Upper lobe of right lung (tissue), 1 donor: Measurements from ENCODE around the gene DKC1. TPM values are rescaled to one million over a fixed set of nuclear protein-coding genes. Genes with fewer than 3 reads are reported as not detected.

Source experiments
- ATAC-seq: fragments of 200-7000 bp; cut with Tn5 transposase; one replicate; pipeline ENCODE4 v1.9.1; 2020; ENCODE audit warnings: mild to moderate bottlenecking, moderate library complexity
- DNase-seq: peaks from one replicate; pipeline ENCODE4 v3.0.0-alpha.2; 2020
- H3K27ac ChIP-seq: fragments of 200-600 bp; one replicate; pipeline ENCODE4 v1.8.0; 2022
- H3K27me3 ChIP-seq: fragments of 200-600 bp; one replicate; pipeline ENCODE4 v1.8.0; 2022; ENCODE audit warnings: mild to moderate bottlenecking
- H3K36me3 ChIP-seq: fragments of 200-600 bp; one replicate; pipeline ENCODE4 v1.8.0; 2022
- H3K4me1 ChIP-seq: fragments of 200-600 bp; one replicate; pipeline ENCODE4 v1.8.0; 2022
- H3K4me3 ChIP-seq: fragments of 200-600 bp; one replicate; pipeline ENCODE4 v1.8.0; 2022; ENCODE audit warnings: mild to moderate bottlenecking
- H3K9me3 ChIP-seq: fragments of 200-600 bp; one replicate; pipeline ENCODE4 v1.8.0; 2022
- intact Hi-C: fragments of 100-400 bp; cut with DNase I; formaldehyde crosslinking; loops from one replicate; pipeline ENCODE4 v1.11.0; 2022
- total RNA-seq: library from RNA; stranded (reverse); fragmentation: NEBNext Ultra II Directional; extraction: Animal tissue kit (Norgen Biotek cat#: 25700); gene quantifications from one replicate; pipeline ENCODE4 v1.2.1, GENCODE V29; 2021
- TF ChIP-seq, protein P1 (sequence below): fragments of 200-600 bp; IDR thresholded peaks from one replicate; pipeline ENCODE4 v1.8.0; 2022; ENCODE audit warnings: antibody characterized with exemption
- donor health status: DM: no; HTN: yes; CAD: no; lungs with severe emphysema.

Gene DKC1
- total RNA-seq, 1 donor from 2014 or later: 28.7 TPM

DNA sequence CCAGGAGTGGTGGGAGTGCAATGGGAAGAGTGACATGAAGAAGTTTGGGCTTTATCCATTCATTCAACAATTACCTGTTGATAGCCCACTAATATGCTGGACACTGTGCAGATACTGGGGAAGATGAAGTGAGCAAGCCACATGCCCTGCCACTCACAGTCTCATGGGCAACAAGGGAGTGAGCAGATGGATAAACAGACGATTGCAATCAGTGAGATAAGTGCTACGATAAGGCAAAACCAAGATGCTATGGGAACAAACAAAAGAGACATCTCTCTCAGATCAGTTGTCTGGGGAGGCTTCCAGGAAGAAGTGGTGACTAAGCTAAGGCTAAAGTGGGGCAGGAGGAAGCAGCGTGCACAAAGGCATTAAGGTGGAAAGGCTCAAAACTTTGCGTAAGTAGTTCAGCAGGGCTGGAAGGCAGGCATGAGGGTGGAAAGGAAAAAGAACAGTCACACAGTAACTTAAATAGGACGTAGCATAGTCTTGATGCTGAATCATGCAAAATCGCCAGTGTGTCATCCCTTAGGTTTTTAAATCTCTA, 43.5 kb upstream of the DKC1 start:
- H3K4me1 ChIP-seq: peaks cover 15% of the 10 kb centered on the region
- ATAC-seq (peak; percentile 74), DNase-seq (no peak)
- H3K9me3 ChIP-seq: no peaks in the 10 kb centered on the region
- H3K36me3 ChIP-seq: no peaks in the 10 kb centered on the region
- H3K27me3 ChIP-seq: no peaks in the 10 kb centered on the region
- intact Hi-C loops: no loop called here
- TF ChIP-seq, protein P1, sequence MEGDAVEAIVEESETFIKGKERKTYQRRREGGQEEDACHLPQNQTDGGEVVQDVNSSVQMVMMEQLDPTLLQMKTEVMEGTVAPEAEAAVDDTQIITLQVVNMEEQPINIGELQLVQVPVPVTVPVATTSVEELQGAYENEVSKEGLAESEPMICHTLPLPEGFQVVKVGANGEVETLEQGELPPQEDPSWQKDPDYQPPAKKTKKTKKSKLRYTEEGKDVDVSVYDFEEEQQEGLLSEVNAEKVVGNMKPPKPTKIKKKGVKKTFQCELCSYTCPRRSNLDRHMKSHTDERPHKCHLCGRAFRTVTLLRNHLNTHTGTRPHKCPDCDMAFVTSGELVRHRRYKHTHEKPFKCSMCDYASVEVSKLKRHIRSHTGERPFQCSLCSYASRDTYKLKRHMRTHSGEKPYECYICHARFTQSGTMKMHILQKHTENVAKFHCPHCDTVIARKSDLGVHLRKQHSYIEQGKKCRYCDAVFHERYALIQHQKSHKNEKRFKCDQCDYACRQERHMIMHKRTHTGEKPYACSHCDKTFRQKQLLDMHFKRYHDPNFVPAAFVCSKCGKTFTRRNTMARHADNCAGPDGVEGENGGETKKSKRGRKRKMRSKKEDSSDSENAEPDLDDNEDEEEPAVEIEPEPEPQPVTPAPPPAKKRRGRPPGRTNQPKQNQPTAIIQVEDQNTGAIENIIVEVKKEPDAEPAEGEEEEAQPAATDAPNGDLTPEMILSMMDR: no peak
- H3K27ac ChIP-seq: peak overlapping the region; percentile 60
- H3K4me3 ChIP-seq: no peak overlapping the region

DNA sequence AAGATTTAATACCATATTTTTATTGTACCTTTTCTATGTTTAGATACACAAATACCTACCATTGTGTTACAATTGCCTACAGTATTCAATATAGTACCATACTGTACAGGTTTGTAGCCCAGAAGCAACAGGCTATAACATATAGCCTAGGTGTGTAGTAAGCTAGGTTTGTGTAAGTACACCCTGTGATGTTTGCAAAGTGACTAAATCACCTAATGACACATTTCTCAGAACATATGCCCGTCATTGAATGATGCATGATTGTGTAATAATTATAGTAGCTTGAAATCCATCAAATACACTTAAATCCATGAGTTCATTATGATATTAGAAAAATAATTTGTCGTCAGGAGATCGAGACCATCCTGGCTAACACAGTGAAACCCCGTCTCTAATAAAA, 42.6 kb upstream of the DKC1 start:
- DNase-seq (no peak), ATAC-seq (no peak)
- peaks cover 18% of the 10 kb centered on the region for H3K4me1 ChIP-seq
- no peaks in the 10 kb centered on the region for H3K9me3 ChIP-seq
- no peak overlapping the region for H3K27ac ChIP-seq
- no peak overlapping the region for H3K4me3 ChIP-seq
- H3K36me3 ChIP-seq: no peaks in the 10 kb centered on the region
- TF ChIP-seq, protein P1: no peak
- intact Hi-C loops: no loop called here
- H3K27me3 ChIP-seq: no peaks in the 10 kb centered on the region

DNA sequence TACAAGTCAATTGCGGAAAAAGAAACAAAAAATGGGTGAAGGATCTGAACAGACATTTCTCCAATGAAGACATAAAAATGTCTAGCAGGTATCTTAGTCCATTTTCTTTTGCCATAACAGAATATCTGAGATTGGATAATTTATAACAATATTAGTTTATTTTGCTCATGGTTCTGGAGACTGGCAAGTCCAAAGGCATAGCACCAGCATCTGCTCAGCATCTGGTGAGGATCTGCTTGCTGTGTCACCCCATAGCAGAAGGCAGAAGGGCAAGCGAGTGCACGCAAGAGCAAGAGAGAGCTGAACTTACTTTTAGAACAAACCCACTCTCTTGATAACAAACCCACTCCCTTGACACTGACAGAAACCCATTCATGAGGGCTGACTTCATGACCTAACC, 41.5 kb upstream of the DKC1 start:
- no peaks in the 10 kb centered on the region for H3K36me3 ChIP-seq
- intact Hi-C loops: no loop called here
- ATAC-seq: no peak
- no peak overlapping the region for H3K27ac ChIP-seq
- no peaks in the 10 kb centered on the region for H3K27me3 ChIP-seq
- H3K4me3 ChIP-seq: no peak overlapping the region
- H3K4me1 ChIP-seq: peaks cover 19% of the 10 kb centered on the region
- no peaks in the 10 kb centered on the region for H3K9me3 ChIP-seq
- DNase-seq: no peak
- TF ChIP-seq, protein P1: no peak

DNA sequence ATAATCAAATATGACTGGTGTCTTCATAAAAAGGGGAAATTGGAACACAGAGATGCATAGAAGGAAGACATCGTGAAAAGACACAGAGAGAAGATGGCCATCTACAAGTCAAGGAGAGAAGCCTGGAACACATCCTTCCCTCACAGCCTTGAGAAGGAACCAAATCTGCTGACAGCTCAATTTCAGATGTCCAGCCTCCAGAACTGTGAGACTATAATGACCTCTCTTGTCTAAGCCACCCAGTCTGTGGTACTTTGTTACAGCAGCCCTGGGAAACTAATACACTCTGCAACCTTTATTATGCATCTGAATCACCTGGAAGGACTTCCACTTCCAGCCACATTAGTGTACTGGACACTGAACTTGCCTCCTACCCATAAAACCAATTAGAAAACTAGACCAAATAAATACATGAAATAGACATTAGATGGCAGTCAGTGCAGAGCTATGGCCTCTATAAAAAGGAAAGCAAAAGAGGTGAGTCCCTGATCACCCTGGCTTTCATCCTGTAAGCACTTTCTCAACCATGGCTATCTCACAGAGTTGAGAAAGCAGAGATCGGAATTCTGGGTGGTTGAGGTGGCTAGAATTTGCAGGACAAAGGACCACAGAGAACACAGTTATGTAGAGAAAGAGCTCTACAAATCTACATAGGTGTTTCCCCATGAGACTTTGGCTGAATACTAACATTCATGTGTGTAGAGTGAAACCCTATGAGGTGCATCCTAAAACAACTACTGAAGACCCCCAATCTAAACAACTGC, 37.5 kb upstream of the DKC1 start:
- peak overlapping the region; percentile 6 for H3K27ac ChIP-seq
- TF ChIP-seq, protein P1: no peak
- no peaks in the 10 kb centered on the region for H3K27me3 ChIP-seq
- DNase-seq: no peak
- H3K9me3 ChIP-seq: no peaks in the 10 kb centered on the region
- H3K4me1 ChIP-seq: peaks cover 35% of the 10 kb centered on the region
- no peak overlapping the region for H3K4me3 ChIP-seq
- no peaks in the 10 kb centered on the region for H3K36me3 ChIP-seq
- intact Hi-C loops: no loop called here
- peak; percentile 44 for ATAC-seq

DNA sequence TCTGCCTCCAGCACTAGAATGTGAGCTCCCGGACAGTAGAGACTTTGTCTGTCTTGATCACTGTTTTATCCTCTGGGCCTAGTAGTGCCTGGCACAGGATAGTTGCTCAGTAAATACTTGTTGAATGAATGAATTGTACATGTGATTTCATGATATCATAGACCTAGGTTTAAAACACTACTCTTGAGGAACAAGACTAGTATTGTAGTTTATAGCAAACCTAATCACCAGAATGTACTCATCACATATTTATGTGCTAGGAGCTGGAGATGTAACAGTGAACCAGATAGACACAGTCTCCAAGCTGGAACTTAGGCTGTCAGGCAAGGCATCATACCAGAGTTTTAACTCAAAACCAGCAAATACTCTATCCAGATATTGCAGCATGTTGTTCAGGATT, 35.2 kb upstream of the DKC1 start:
- no peak for DNase-seq
- Histone ChIP-seq H3K9me3 (no peaks in the 10 kb centered on the region), H3K4me3 (no peak overlapping the region), H3K27me3 (no peaks in the 10 kb centered on the region), H3K36me3 (no peaks in the 10 kb centered on the region), H3K27ac (peak overlapping the region; percentile 82), H3K4me1 (peaks cover 55% of the 10 kb centered on the region)
- TF ChIP-seq, protein P1: no peak
- intact Hi-C loops: no loop called here
- ATAC-seq: no peak
